GM12878 (cell line): ENCODE measurements around the gene FCHSD2. TPM values are rescaled to one million over a fixed set of nuclear protein-coding genes. Genes with fewer than 3 reads are reported as not detected.
"Not testable (repeated sequence)": the region's sequence is repeated elsewhere in the genome, so short reads cannot be mapped to it uniquely, and the experiment has no call there.

Source experiments
- ATAC-seq: fragments of 200-7000 bp; cut with Tn5 transposase; 3 replicates; pipeline ENCODE4 v1.9.1; 2020; ENCODE audit warnings: mild to moderate bottlenecking, moderate library complexity
- BruUV-seq: library from RNA; stranded (reverse); fragments of 400-500 nt; replicated peaks from 2 replicates; lab custom pipeline; 2021; lab: Mats Ljungman, UMichigan
- CTCF ChIA-PET: fragments of 300-600 bp; sonication (Branson Sonifier 250); formaldehyde crosslinking; extraction: SDS; loops from one replicate; lab custom pipeline; 2021; ENCODE audit warnings: inconsistent platforms; lab: Yijun Ruan, JAX
- POLR2A ChIA-PET: fragments of 350-600 bp; formaldehyde crosslinking; extraction: SDS; loops from one replicate; lab custom pipeline; 2021; ENCODE audit warnings: inconsistent platforms; lab: Charles Lee
- RAD21 ChIA-PET: fragments of 300-600 bp; sonication (Branson Sonifier 250); formaldehyde crosslinking; loops from one replicate; lab custom pipeline; 2023; ENCODE audit warnings: antibody characterized with exemption; ENCODE audit not compliant: unreplicated experiment; lab: Charles Lee
- SMC1A ChIA-PET: fragments of 300-600 bp; sonication (Branson Sonifier 250); formaldehyde crosslinking; loops from one replicate; lab custom pipeline; 2023; ENCODE audit not compliant: unreplicated experiment, uncharacterized antibody; lab: Charles Lee
- DNase-seq: peaks from one replicate; pipeline ENCODE4 v3.0.0-alpha.2; 2011; ENCODE audit warnings: low read depth, low spot score
- FAIRE-seq: peaks from 3 replicates; lab custom pipeline; 2011; peaks lifted over from hg19 to GRCh38; lab: Jason Lieb, UNC
- H2AFZ ChIP-seq: 2 replicates; pipeline ENCODE4 v1.6.0; 2011; ENCODE audit warnings: low read depth, low read length, control low read depth; ENCODE audit not compliant: control insufficient read depth
- H3K27ac ChIP-seq: 2 replicates; pipeline ENCODE4 v1.5.1; 2011; ENCODE audit warnings: control low read depth; ENCODE audit not compliant: control insufficient read depth, insufficient read depth
- H3K27me3 ChIP-seq, 2 experiments: replicated peaks in 1 of 2; 2 replicates each; pipeline versions ENCODE4 v1.6.0 to v1.6.1; 2011; ENCODE audit warnings: low read length in 1 of 2; ENCODE audit not compliant: control insufficient read depth in 2 of 2, insufficient read depth in 2 of 2
- H3K36me3 ChIP-seq, 2 experiments: 2 replicates each; pipeline ENCODE4 v1.5.1; 2011; ENCODE audit warnings: low read length in 1 of 2; ENCODE audit not compliant: control insufficient read depth in 2 of 2, insufficient read depth in 2 of 2
- H3K4me1 ChIP-seq: 2 replicates; pipeline ENCODE4 v1.6.1; 2011; ENCODE audit warnings: mild to moderate bottlenecking, low read length, moderate library complexity, mixed read lengths; ENCODE audit not compliant: control insufficient read depth, insufficient read depth
- H3K4me2 ChIP-seq: 2 replicates; pipeline ENCODE4 v1.6.0; 2011; ENCODE audit warnings: control low read depth; ENCODE audit not compliant: control insufficient read depth, insufficient read depth
- H3K4me3 ChIP-seq: fragments of 200-600 bp; sonication (generic); 2 replicates; pipeline ENCODE4 v1.5.1; 2016
- H3K79me2 ChIP-seq: 2 replicates; pipeline ENCODE4 v1.6.0; 2011; ENCODE audit warnings: low read length; ENCODE audit not compliant: control insufficient read depth, insufficient read depth
- H3K9ac ChIP-seq: 2 replicates; pipeline ENCODE4 v1.8.0; 2011; ENCODE audit warnings: low read length, control low read depth, mixed read lengths; ENCODE audit not compliant: control insufficient read depth, insufficient read depth
- H3K9me3 ChIP-seq: replicated peaks from 3 replicates; pipeline ENCODE4 v1.5.1; 2011; ENCODE audit warnings: mild to moderate bottlenecking, low read length; ENCODE audit not compliant: control insufficient read depth, insufficient read depth
- H4K20me1 ChIP-seq: 2 replicates; pipeline ENCODE4 v1.6.0; 2011; ENCODE audit not compliant: control insufficient read depth, insufficient read depth
- CHD1 ChIP-seq: IDR thresholded peaks from 2 replicates; pipeline ENCODE4 v1.6.1; 2012; ENCODE audit warnings: low read depth, low read length, improper control_type of control experiment
- KDM1A ChIP-seq: fragments of 200-600 bp; sonication (generic); IDR thresholded peaks from 2 replicates; pipeline ENCODE4 v1.6.1; 2016; ENCODE audit warnings: borderline replicate concordance
- SIX5 ChIP-seq: IDR thresholded peaks from 2 replicates; pipeline ENCODE4 v1.6.1; 2011; ENCODE audit warnings: mild to moderate bottlenecking, low read depth, low read length, moderate library complexity; ENCODE audit not compliant: severe bottlenecking
- SPI1 ChIP-seq: IDR thresholded peaks from 2 replicates; pipeline ENCODE4 v1.6.1; 2011; ENCODE audit warnings: low read depth, mild to moderate bottlenecking, low read length, moderate library complexity, borderline replicate concordance; ENCODE audit not compliant: insufficient read depth
- WGBS: methylation state at CpG from one replicate; pipeline ENCODE4 v1.1.6; 2016; ENCODE audit warnings: low lambda C conversion rate; ENCODE audit not compliant: insufficient replicate concordance, insufficient coverage; ENCODE audit errors: missing lambda C conversion rate; 5-methylcytosine and 5-hydroxymethylcytosine counted together
- in situ Hi-C: fragments of 300-500 bp; cut with MboI; formaldehyde crosslinking; loops from 9 replicates; pipeline ENCODE4 v1.14.3; 2018; ENCODE audit warnings: mixed read lengths
- intact Hi-C: fragments of 100-400 bp; cut with micrococcal nuclease; formaldehyde crosslinking; loops from one replicate; pipeline ENCODE4 v1.14.2; 2022; ENCODE audit not compliant: unreplicated experiment
- polyA plus RNA-seq, 11 experiments: library from polyadenylated mRNA; depleted of rRNA in 4 of 11; unstranded in 6 of 11; stranded (reverse) in 5 of 11; fragments of >200 nt; fragmentation: Nextera tagmentation in 4 of 11; fragmentation: Illumina TruSeq in 1 of 11; extraction: Ambion mirVana in 4 of 11; extraction: Trizol in 1 of 11; gene quantifications; 1 replicate in 1 of 11; 2 replicates in 10 of 11; pipeline versions ENCODE4 v1.2.1 to v1.2.3, GENCODE V29; 2011 to 2016; ENCODE audit warnings: inconsistent platforms in 2 of 11, missing spikeins in 2 of 11, low read depth in 1 of 11
- total RNA-seq, 4 experiments: library from RNA; depleted of rRNA in 3 of 4; stranded (reverse); fragments of >200 nt in 3 of 4; fragmentation: Illumina TruSeq in 1 of 4; extraction: Trizol in 1 of 4; gene quantifications; 2 replicates each; pipeline versions ENCODE4 v1.2.1 to v1.2.3, GENCODE V29; 2013 to 2021

Gene FCHSD2
- total and polyA plus RNA-seq, 10 of the 15 experiments (the other 5 are each of a cell fraction or from before 2014, with no cell fraction given) = 13.2 to 89.8 (median 47.8) TPM

- H3K4me3 ChIP-seq = peak overlapping the region; percentile 66; the same call in 1 of the 2 replicates
These were observed 349.1 kb downstream of the FCHSD2 start for GRCh38 chr11:72793076-72793424.

DNA sequence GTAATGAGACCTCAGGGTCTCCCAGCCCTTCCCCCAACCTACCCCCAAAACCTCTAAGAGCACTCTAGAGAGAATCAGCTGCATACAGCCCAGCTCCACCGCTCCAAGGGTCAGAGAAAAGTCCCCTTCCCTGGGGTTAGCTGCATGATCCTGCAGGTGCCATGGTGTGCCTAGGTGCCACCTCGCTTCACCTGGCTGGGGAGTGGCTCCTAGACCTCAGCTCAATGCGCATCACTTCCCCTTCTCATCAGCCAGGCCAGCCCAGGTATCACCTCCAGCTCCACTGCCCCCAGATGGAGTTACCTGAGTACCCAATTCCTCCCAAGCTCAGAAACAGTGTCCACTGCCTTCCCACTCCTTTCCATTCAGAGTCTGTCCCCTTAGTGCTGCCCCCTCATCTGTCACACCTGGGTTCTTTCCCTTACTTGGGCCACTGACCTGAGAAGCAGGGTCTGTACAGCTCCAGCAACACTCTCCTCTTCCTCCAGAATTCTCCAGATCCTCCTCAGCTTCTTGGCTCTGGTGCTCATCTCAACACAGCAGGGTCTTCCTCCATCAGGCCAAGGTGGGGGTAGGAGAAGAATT, 349.6 kb downstream of the FCHSD2 start:
- no TSS peak for BruUV-seq
- peak overlapping the region; percentile 33; the same call in 1 of the 2 replicates for H3K27ac ChIP-seq
- no peak overlapping the region for H3K4me3 ChIP-seq
- H3K36me3 ChIP-seq = no peaks in the 10 kb centered on the region
- ChIA-PET CTCF (interaction anchor here (0.7 to 15.0 kb wide), 29 partner anchors 10 to 451 kb away, joined by 3 to 469 read pairs (median 6); partner anchors contain the start of genes ARAP1 and ATG16L2), SMC1A (interaction anchor here (0.7 to 4.1 kb wide), 20 partner anchors 10 to 385 kb away, joined by 3 to 185 read pairs (median 4); no protein-coding TSS in a partner anchor), RAD21 (interaction anchor here (0.7 to 10.5 kb wide), 16 partner anchors 10 to 394 kb away, joined by 3 to 256 read pairs (median 6); partner anchors contain the start of gene ARAP1), POLR2A (interaction anchor here (0.6 to 4.2 kb wide), 14 partner anchors 11 to 222 kb away, joined by 3 to 46 read pairs (median 5); partner anchors contain the start of genes ARAP1 and ATG16L2)
- peak overlapping the region; percentile 48 for H3K4me2 ChIP-seq
- FAIRE-seq (no peak), ATAC-seq (no peak), DNase-seq (no peak)
- H3K9me3 ChIP-seq = no peaks in the 10 kb centered on the region
- peaks cover 20% of the 10 kb centered on the region for H3K4me1 ChIP-seq
- whole genome bisulfite sequencing = 66% methylated on average over 3 of the region's 3 CpGs
- H3K9ac ChIP-seq = peak overlapping the region; percentile 70; the same call in 1 of the 2 replicates
- intact Hi-C loops (loop anchor here (1.0 to 5.0 kb wide), 3 partner anchors 40 to 67 kb away; partner anchors contain the start of gene ARAP1), in situ Hi-C loops (loop anchor here (10.0 kb wide), 1 partner anchor 68 kb away; no protein-coding TSS in a partner anchor)
- peak overlapping the region; percentile 28 for H2AFZ ChIP-seq
- H3K27me3 ChIP-seq = no peaks in the 10 kb centered on the region
- H4K20me1 ChIP-seq = no peaks in the 10 kb centered on the region
- 0 out of 2 replicates have a peak, but pooled peaks have one; percentile 11 for TF ChIP-seq SPI1
- TF ChIP-seq KDM1A = no peak
- H3K79me2 ChIP-seq = no peaks in the 10 kb centered on the region

More at GRCh38 chr11:72793076-72793424, 349.1 kb downstream of the FCHSD2 start:
- H3K9me3 ChIP-seq = no peaks in the 10 kb centered on the region
- no peak for DNase-seq
- intact Hi-C loops = loop anchor here (1.0 to 5.0 kb wide), 3 partner anchors 40 to 68 kb away; partner anchors contain the start of gene ARAP1
- ChIA-PET SMC1A (interaction anchor here (0.7 to 4.1 kb wide), 19 partner anchors 10 to 385 kb away, joined by 3 to 185 read pairs (median 4); no protein-coding TSS in a partner anchor), RAD21 (interaction anchor here (0.7 to 10.5 kb wide), 18 partner anchors 11 to 393 kb away, joined by 3 to 256 read pairs (median 6); partner anchors contain the start of gene ARAP1), POLR2A (interaction anchor here (0.6 to 4.2 kb wide), 13 partner anchors 11 to 365 kb away, joined by 3 to 46 read pairs (median 5); partner anchors contain the start of genes ARAP1 and ATG16L2), CTCF (interaction anchor here (0.7 to 15.0 kb wide), 29 partner anchors 10 to 451 kb away, joined by 3 to 469 read pairs (median 6); partner anchors contain the start of genes ARAP1 and ATG16L2)
- WGBS = 0% methylated on average over 2 of the region's 2 CpGs
- no peaks in the 10 kb centered on the region for H3K79me2 ChIP-seq
- TF ChIP-seq SPI1 (peak; percentile 49; the same call in 1 of the 2 replicates), CHD1 (no peak), SIX5 (no peak)
- H3K27me3 ChIP-seq = no peaks in the 10 kb centered on the region
- peak overlapping the region; percentile 81 for H2AFZ ChIP-seq
- no peaks in the 10 kb centered on the region for H3K36me3 ChIP-seq
- no peak for FAIRE-seq
- TSS peak; percentile 88 for BruUV-seq
- no peaks in the 10 kb centered on the region for H4K20me1 ChIP-seq
- H3K4me2 ChIP-seq = peak overlapping the region; percentile 48
- peak overlapping the region; percentile 70; the same call in 1 of the 2 replicates for H3K9ac ChIP-seq
- H3K4me1 ChIP-seq = peaks cover 14% of the 10 kb centered on the region
- in situ Hi-C loops = loop anchor here (10.0 kb wide), 1 partner anchor 68 kb away; no protein-coding TSS in a partner anchor
- peak overlapping the region; percentile 33; the same call in 1 of the 2 replicates for H3K27ac ChIP-seq
- peak; percentile 1; the same call in 2 of the 3 replicates for ATAC-seq

- H3K4me2 ChIP-seq, H3K9me3 ChIP-seq, H2AFZ ChIP-seq, H3K27ac ChIP-seq, BruUV-seq, SMC1A ChIA-PET, H3K36me3 ChIP-seq, H3K4me3 ChIP-seq, ATAC-seq, H3K79me2 ChIP-seq, FAIRE-seq, H3K9ac ChIP-seq, H3K27me3 ChIP-seq, DNase-seq, H4K20me1 ChIP-seq: not testable (repeated sequence)
- peaks cover 33% of the 10 kb centered on the region for H3K4me1 ChIP-seq
- CTCF ChIA-PET = interaction anchor here (0.6 to 15.0 kb wide), 4 partner anchors 12 to 351 kb away, joined by 3 to 469 read pairs (median 42); partner anchors contain the start of gene FCHSD2
- 64% methylated on average over 7 of the region's 7 CpGs for WGBS
- in situ Hi-C loops (loop anchor here (10.0 kb wide), 1 partner anchor 66 kb away; no protein-coding TSS in a partner anchor), intact Hi-C loops (loop anchor here (5.0 kb wide), 1 partner anchor 49 kb away; no protein-coding TSS in a partner anchor)
- POLR2A ChIA-PET = interaction anchor here (4.0 kb wide), 1 partner anchor 51 kb away, joined by 40 read pairs; no protein-coding TSS in a partner anchor
- RAD21 ChIA-PET = interaction anchor here (10.5 kb wide), 1 partner anchor 66 kb away, joined by 256 read pairs; no protein-coding TSS in a partner anchor
These were observed 350.9 kb downstream of the FCHSD2 start for GRCh38 chr11:72791228-72791627.
